DOHH2 (cell line): Measurements from ENCODE around the gene SMARCA4.

ENCODE experiments used
- EZH2phosphoT487 ChIP-seq: fragments of 200-600 bp; sonication (generic); IDR thresholded peaks from 2 replicates; pipeline ENCODE4 v1.6.1; 2017; ENCODE audit warnings: borderline replicate concordance, mild to moderate bottlenecking, antibody characterized with exemption, low read length, moderate library complexity, mixed read lengths
- TF ChIP-seq, protein P1 (sequence below): fragments of 200-600 bp; sonication (generic); IDR thresholded peaks from one replicate; pipeline ENCODE4 v1.5.1; 2014; ENCODE audit warnings: antibody characterized with exemption, mild to moderate bottlenecking, low read depth, low read length; ENCODE audit not compliant: poor library complexity, severe bottlenecking

DNA sequence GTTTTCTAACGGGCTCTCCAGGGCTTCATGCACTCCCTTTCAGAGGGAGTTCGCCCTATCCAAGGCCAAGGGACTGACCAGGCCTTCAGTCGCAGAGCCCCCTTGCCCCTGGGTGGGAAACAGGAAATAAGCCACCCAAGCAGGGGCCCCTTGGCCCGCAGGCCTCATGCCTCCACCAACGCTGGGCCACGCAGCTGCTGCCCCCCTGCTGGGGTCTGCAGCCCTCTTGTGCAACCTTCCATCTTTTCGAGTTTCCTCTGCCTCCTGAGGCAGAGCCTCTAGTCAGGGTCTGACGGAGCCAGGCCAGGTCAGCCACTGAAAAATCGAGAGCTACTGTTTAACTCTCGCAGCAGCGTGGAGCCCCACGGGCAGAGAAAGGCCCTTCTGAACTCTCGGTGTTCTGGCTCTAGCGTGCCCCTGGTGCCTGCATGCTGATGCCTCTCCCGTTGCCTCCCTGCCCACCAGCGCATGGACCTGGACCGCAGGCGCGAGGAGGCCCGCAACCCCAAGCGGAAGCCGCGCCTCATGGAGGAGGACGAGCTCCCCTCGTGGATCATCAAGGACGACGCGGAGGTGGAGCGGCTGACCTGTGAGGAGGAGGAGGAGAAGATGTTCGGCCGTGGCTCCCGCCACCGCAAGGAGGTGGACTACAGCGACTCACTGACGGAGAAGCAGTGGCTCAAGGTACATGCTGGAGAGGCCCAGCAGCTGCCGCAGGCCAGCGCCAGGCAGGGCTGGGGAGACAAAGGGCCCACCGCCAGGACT lies 73.8 kb downstream of the SMARCA4 start:
- TF ChIP-seq, protein P1, sequence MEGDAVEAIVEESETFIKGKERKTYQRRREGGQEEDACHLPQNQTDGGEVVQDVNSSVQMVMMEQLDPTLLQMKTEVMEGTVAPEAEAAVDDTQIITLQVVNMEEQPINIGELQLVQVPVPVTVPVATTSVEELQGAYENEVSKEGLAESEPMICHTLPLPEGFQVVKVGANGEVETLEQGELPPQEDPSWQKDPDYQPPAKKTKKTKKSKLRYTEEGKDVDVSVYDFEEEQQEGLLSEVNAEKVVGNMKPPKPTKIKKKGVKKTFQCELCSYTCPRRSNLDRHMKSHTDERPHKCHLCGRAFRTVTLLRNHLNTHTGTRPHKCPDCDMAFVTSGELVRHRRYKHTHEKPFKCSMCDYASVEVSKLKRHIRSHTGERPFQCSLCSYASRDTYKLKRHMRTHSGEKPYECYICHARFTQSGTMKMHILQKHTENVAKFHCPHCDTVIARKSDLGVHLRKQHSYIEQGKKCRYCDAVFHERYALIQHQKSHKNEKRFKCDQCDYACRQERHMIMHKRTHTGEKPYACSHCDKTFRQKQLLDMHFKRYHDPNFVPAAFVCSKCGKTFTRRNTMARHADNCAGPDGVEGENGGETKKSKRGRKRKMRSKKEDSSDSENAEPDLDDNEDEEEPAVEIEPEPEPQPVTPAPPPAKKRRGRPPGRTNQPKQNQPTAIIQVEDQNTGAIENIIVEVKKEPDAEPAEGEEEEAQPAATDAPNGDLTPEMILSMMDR, result no peak
- no peak for TF ChIP-seq EZH2phosphoT487
